ENCODE results near the gene EP400.

GRCh38 chr12:132066345-132066685 is 116.6 kb downstream of the EP400 start:
- TF ChIP-seq POLR2A (IDR thresholded peaks at IDR 0.05; ENCODE audit: low read depth, low read length), result no peak
- TF ChIP-seq POLR2AphosphoS5 (IDR thresholded peaks at IDR 0.05; ENCODE audit: low read depth, low read length), result no peak
